GM12865 (cell line): Measurements from ENCODE around the gene IPO5.

Experiments
- DNase-seq: peaks from one replicate; pipeline ENCODE4 v3.0.0; 2010; ENCODE audit warnings: low read depth
- H3K4me3 ChIP-seq: 2 replicates; pipeline ENCODE4 v1.5.1; 2011; ENCODE audit warnings: mild to moderate bottlenecking, low read depth, low read length, control low read depth
- TF ChIP-seq, protein P1 (sequence below): IDR thresholded peaks from 2 replicates; pipeline ENCODE4 v1.5.1; 2011; ENCODE audit warnings: low read length, control low read depth, low read depth, inconsistent platforms; ENCODE audit not compliant: insufficient read depth; ENCODE audit errors: missing control alignments

IPO5 gene

GRCh38 chr13:97936036-97936435 lies 17.4 kb upstream of the IPO5 start:
- TF ChIP-seq, protein P1, sequence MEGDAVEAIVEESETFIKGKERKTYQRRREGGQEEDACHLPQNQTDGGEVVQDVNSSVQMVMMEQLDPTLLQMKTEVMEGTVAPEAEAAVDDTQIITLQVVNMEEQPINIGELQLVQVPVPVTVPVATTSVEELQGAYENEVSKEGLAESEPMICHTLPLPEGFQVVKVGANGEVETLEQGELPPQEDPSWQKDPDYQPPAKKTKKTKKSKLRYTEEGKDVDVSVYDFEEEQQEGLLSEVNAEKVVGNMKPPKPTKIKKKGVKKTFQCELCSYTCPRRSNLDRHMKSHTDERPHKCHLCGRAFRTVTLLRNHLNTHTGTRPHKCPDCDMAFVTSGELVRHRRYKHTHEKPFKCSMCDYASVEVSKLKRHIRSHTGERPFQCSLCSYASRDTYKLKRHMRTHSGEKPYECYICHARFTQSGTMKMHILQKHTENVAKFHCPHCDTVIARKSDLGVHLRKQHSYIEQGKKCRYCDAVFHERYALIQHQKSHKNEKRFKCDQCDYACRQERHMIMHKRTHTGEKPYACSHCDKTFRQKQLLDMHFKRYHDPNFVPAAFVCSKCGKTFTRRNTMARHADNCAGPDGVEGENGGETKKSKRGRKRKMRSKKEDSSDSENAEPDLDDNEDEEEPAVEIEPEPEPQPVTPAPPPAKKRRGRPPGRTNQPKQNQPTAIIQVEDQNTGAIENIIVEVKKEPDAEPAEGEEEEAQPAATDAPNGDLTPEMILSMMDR = no peak
- H3K4me3 ChIP-seq = no peak overlapping the region

GRCh38 chr13:97938706-97939475 lies 14.6 kb upstream of the IPO5 start:
- DNase-seq = no peak

More at GRCh38 chr13:97936036-97936435, 17.4 kb upstream of the IPO5 start:
- no peak for DNase-seq

GRCh38 chr13:97944396-97945029 lies 9.0 kb upstream of the IPO5 start:
- DNase-seq = no peak
- TF ChIP-seq, protein P1 = no peak
- no peak overlapping the region for H3K4me3 ChIP-seq

More at GRCh38 chr13:97938706-97939475, 14.6 kb upstream of the IPO5 start:
- H3K4me3 ChIP-seq = no peak overlapping the region
- TF ChIP-seq, protein P1 = no peak

- TF ChIP-seq, protein P1 = no peak
- H3K4me3 ChIP-seq = no peak overlapping the region
- DNase-seq = no peak
Observed at GRCh38 chr13:97945342-97945741, 8.1 kb upstream of the IPO5 start.

DNA sequence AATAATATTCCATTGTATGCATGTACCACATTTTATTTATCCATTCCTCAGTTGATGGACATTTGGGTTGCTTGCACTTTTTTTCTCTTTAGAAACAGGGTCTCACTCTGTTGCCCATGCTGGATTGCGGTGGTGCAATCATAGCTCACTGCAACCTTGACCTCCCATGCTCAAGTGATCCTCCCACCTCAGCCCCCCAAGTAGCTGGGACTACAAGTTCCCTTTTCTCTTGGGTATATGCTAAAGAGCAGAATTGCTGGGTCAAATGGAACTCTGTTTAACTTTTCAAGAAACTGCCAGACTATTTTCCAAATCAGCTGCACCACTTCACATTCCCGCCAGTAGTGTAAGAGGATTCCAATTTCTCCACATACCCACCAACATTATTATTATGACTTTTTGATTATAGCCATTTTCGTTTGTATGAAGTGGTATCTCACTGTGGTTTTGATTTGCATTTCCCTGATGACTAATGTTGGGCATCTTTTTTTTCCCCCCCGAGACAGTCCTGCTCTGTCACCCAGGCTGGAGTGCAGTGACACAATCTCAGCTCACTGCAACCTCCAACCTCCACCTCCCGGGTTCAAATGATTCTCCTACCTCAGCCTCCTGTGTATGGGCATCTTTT lies 7.6 kb upstream of the IPO5 start:
- DNase-seq = no peak
- TF ChIP-seq, protein P1 = no peak
- no peak overlapping the region for H3K4me3 ChIP-seq

DNA sequence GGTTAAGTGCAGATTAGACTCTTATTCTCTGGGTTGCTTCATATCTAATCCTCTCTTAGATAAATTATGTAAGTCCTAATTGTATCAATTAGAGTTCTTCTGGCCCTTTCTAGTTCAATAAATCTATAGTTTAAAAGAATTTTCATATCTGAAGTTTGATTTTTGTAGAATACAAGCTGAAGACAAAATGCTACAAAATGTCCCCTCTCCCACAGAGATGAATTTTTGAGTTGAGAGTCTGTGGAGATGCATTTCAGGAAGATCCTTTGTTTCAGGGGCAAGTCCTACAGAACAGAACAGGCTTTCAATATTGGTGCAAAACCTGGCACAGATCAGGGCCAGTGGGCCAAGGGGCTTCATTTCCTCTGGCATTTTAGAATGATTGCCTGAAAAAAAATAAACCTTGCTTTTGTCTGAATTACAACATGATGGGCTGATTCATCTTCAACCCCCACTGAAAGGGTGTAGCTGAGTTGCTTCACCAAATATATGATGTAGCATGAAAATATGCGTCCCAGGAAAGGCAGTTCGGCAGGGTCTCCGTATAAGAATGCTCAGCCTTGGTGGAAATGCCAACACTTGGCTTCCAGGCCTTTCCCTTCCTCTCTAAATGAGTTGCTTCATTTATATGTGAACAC lies 6.4 kb upstream of the IPO5 start:
- TF ChIP-seq, protein P1 = no peak
- no peak for DNase-seq
- no peak overlapping the region for H3K4me3 ChIP-seq
